Measurements from ENCODE around the gene ETFB. TPM values are rescaled to one million over a fixed set of nuclear protein-coding genes. Genes with fewer than 3 reads are reported as not detected.

ETFB gene
- polyA plus RNA-seq, 1 of the 3 experiments (the other 2 are of a cell fraction) = 169 TPM

DNA sequence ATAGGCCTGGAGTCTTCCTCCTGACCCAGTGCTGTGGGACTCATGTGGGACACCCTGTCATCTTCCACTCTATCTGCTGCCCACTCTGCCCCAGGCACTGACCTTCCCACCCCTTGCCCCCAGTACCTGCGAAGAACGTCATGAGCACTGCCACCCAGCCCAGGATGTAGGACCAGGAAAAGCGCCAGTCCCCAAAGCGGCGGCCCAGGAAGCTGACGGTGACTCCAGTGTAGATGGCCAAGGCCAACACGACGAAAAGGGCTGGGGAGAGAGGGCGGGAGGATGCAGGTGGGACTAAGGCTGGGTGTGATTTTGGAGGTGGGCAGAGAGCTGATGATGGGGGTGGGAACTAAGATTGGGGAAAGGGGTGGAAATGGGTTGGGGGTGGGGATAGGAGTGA is 14.2 kb upstream of the ETFB start:
- H3K4me1 ChIP-seq (ENCODE audit: control insufficient read depth in 1 of 2, insufficient read depth in 2 of 2, low read depth in 1 of 2, low read length in 1 of 2) = no peaks in the 10 kb centered on the region
- TF ChIP-seq RCOR1 (IDR thresholded peaks at IDR 0.05; ENCODE audit: low read length) (no peak), SMC3 (IDR thresholded peaks at IDR 0.05; ENCODE audit: low read depth, low read length) (no peak), ELF1 (IDR thresholded peaks at IDR 0.05) (no peak), FOXJ3 (CRISPR knock-in tag; IDR thresholded peaks at IDR 0.05) (no peak), FOSL2 (IDR thresholded peaks at IDR 0.05; ENCODE audit: borderline replicate concordance, low read depth) (no peak), GATA2 (CRISPR knock-in tag; IDR thresholded peaks at IDR 0.05) (no peak), TEAD4 (IDR thresholded peaks at IDR 0.05; ENCODE audit: borderline replicate concordance, insufficient read depth) (no peak), ZBTB33 (IDR thresholded peaks at IDR 0.05; ENCODE audit: borderline replicate concordance, low read depth) (no peak), EP300 (IDR thresholded peaks at IDR 0.05; ENCODE audit: borderline replicate concordance in 1 of 2, low read depth in 1 of 2, low read length in 1 of 2) (no peak)
- H3K9me3 ChIP-seq = no peaks in the 10 kb centered on the region
- no peak overlapping the region for H3K9ac ChIP-seq
- no peak for DNase-seq
- H4K20me1 ChIP-seq (ENCODE audit: insufficient read depth) = no peaks in the 10 kb centered on the region
- 55% methylated on average over 9 of the region's 9 CpGs for WGBS (ENCODE audit: low lambda C conversion rate)
- ChIA-PET CTCF (interaction anchor here (1.8 kb wide), 1 partner anchor 12 kb away, joined by 5 read pairs; the partner anchor contains the start of gene CLDND2), POLR2A (no interaction called here)
- H3K36me3 ChIP-seq (replicated peaks in 1 of 2; ENCODE audit: control insufficient read depth in 1 of 2, insufficient read depth in 2 of 2, low read length in 1 of 2) = no peaks in the 10 kb centered on the region
- no peaks in the 10 kb centered on the region for H3K79me2 ChIP-seq (ENCODE audit: insufficient read depth)
- H3K27me3 ChIP-seq (ENCODE audit: insufficient read depth) = no peaks in the 10 kb centered on the region
- no peak overlapping the region for H3K4me2 ChIP-seq
- H3F3A ChIP-seq (replicated peaks; ENCODE audit: insufficient read depth) = no peaks in the 10 kb centered on the region
- H2AFZ ChIP-seq (ENCODE audit: low read depth) = no peak overlapping the region
- H3K9me2 ChIP-seq = no peaks in the 10 kb centered on the region
- no peak overlapping the region for H3K4me3 ChIP-seq (ENCODE audit: low read depth in 2 of 2, low read length in 1 of 2)
- no peak overlapping the region for H3K27ac ChIP-seq (ENCODE audit: low read depth in 2 of 2, low read length in 1 of 2)

DNA sequence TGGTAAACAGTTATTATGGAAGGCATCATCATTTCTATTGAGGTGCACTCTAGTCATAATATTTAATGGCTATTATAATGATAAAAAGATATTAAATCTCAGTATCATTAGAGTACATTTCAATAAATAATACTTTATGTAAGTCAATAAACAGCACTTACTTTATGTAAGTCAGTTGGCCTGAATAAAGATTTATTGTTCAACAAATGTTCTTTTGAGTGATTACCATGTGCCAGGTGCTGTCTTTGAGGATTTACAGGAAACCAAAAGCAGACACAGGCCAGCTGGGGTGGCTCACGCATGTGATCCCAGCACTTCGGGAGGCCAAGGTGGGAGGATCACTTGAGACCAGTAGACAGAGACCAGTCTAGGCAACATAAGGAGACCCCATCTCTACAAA is 11.2 kb upstream of the ETFB start:
- H3K4me2 ChIP-seq = no peak overlapping the region
- no peak overlapping the region for H3K9ac ChIP-seq
- H4K20me1 ChIP-seq (ENCODE audit: insufficient read depth) = no peaks in the 10 kb centered on the region
- H2AFZ ChIP-seq (ENCODE audit: low read depth) = no peak overlapping the region
- no peaks in the 10 kb centered on the region for H3K9me3 ChIP-seq
- H3K9me2 ChIP-seq = no peaks in the 10 kb centered on the region
- no peaks in the 10 kb centered on the region for H3K4me1 ChIP-seq (ENCODE audit: control insufficient read depth in 1 of 2, insufficient read depth in 2 of 2, low read depth in 1 of 2, low read length in 1 of 2)
- POLR2A ChIA-PET = no interaction called here
- no peak overlapping the region for H3K27ac ChIP-seq (ENCODE audit: low read depth in 2 of 2, low read length in 1 of 2)
- 73% methylated on average over 2 of the region's 2 CpGs for WGBS (ENCODE audit: low lambda C conversion rate)
- H3K4me3 ChIP-seq (ENCODE audit: low read depth in 2 of 2, low read length in 1 of 2) = no peak overlapping the region
- no peaks in the 10 kb centered on the region for H3F3A ChIP-seq (replicated peaks; ENCODE audit: insufficient read depth)
- peaks cover 13% of the 10 kb centered on the region; the same call in 1 of the 2 replicates for H3K27me3 ChIP-seq (ENCODE audit: insufficient read depth)
- no peaks in the 10 kb centered on the region for H3K79me2 ChIP-seq (ENCODE audit: insufficient read depth)
- no peaks in the 10 kb centered on the region for H3K36me3 ChIP-seq (replicated peaks in 1 of 2; ENCODE audit: control insufficient read depth in 1 of 2, insufficient read depth in 2 of 2, low read length in 1 of 2)
- DNase-seq = no peak
- CTCF ChIA-PET = no interaction called here
- no peak for TF ChIP-seq REST (IDR thresholded peaks at IDR 0.05; ENCODE audit: low read depth, low read length)
- TF ChIP-seq PBX3 (IDR thresholded peaks at IDR 0.05) = no peak
- no peak for TF ChIP-seq IRF3 (IDR thresholded peaks at IDR 0.05; ENCODE audit: low read depth, low read length)
- TF ChIP-seq RCOR1 (IDR thresholded peaks at IDR 0.05; ENCODE audit: low read length) = no peak
- TF ChIP-seq FOXJ3 (CRISPR knock-in tag; IDR thresholded peaks at IDR 0.05) = no peak
- no peak for TF ChIP-seq GATA2 (CRISPR knock-in tag; IDR thresholded peaks at IDR 0.05)
- TF ChIP-seq USF2 (IDR thresholded peaks at IDR 0.05; ENCODE audit: borderline replicate concordance, low read depth, low read length) = no peak
- no peak for TF ChIP-seq ZBTB33 (IDR thresholded peaks at IDR 0.05; ENCODE audit: borderline replicate concordance, low read depth)
- no peak for TF ChIP-seq NFIC (IDR thresholded peaks at IDR 0.05; ENCODE audit: borderline replicate concordance)
- TF ChIP-seq YY1 (IDR thresholded peaks at IDR 0.05; ENCODE audit: low read depth) = no peak
- TF ChIP-seq MEF2A (IDR thresholded peaks at IDR 0.05; ENCODE audit: borderline replicate concordance, low read depth) = no peak
